Keratinocyte (primary cell): ENCODE results near the gene DUSP8.

Experiments
- CTCF ChIP-seq, 3 experiments: IDR thresholded peaks in 1 of 3; conservative IDR thresholded peaks in 1 of 3; optimal IDR thresholded peaks in 1 of 3; 2 replicates in 2 of 3; 3 replicates in 1 of 3; pipeline versions ENCODE3 to v1.5.1; 2011; ENCODE audit warnings: low read length in 3 of 3, mild to moderate bottlenecking in 3 of 3, moderate library complexity in 2 of 3, control low read depth in 1 of 3, inconsistent platforms in 1 of 3; ENCODE audit not compliant: insufficient read depth in 2 of 3; ENCODE audit errors: extremely low read depth in 1 of 3
- EZH2 ChIP-seq: IDR thresholded peaks from one replicate; pipeline ENCODE4 v1.6.1; 2012; ENCODE audit warnings: inconsistent platforms, mild to moderate bottlenecking, low read length, moderate library complexity

- TF ChIP-seq EZH2 (no peak), CTCF (optimal IDR thresholded peaks at IDR 0.05 in 1 of 3, IDR thresholded peaks at IDR 0.05 in 1 of 3, conservative IDR thresholded peaks at IDR 0.05 in 1 of 3; ENCODE audit: extremely low read depth in 1 of 3, insufficient read depth in 2 of 3, low read length in 3 of 3) (no peak)
Measured at GRCh38 chr11:1505480-1505879, 66.6 kb downstream of the DUSP8 start.
